SU-DHL-6 (cell line): ENCODE measurements around the gene KLF4.

ENCODE experiments used
- EZH2phosphoT487 ChIP-seq: fragments of 200-600 bp; sonication (generic), shearing (Covaris generic); conservative IDR thresholded peaks from 2 replicates; pipeline ENCODE4 v1.6.1; 2018; ENCODE audit warnings: mild to moderate bottlenecking, antibody characterized with exemption, low read length, moderate library complexity, mixed read lengths
- TF ChIP-seq, protein P1 (sequence below): fragments of 200-600 bp; sonication (generic); IDR thresholded peaks from one replicate; pipeline ENCODE4 v1.5.1; 2017; ENCODE audit warnings: antibody characterized with exemption, mild to moderate bottlenecking, low read length, moderate library complexity; ENCODE audit not compliant: insufficient read depth, poor library complexity, severe bottlenecking

- TF ChIP-seq, protein P1, sequence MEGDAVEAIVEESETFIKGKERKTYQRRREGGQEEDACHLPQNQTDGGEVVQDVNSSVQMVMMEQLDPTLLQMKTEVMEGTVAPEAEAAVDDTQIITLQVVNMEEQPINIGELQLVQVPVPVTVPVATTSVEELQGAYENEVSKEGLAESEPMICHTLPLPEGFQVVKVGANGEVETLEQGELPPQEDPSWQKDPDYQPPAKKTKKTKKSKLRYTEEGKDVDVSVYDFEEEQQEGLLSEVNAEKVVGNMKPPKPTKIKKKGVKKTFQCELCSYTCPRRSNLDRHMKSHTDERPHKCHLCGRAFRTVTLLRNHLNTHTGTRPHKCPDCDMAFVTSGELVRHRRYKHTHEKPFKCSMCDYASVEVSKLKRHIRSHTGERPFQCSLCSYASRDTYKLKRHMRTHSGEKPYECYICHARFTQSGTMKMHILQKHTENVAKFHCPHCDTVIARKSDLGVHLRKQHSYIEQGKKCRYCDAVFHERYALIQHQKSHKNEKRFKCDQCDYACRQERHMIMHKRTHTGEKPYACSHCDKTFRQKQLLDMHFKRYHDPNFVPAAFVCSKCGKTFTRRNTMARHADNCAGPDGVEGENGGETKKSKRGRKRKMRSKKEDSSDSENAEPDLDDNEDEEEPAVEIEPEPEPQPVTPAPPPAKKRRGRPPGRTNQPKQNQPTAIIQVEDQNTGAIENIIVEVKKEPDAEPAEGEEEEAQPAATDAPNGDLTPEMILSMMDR = no peak
- TF ChIP-seq EZH2phosphoT487 = no peak
Measured at GRCh38 chr9:107474124-107474523, 15.4 kb downstream of the KLF4 start.
